NT2/D1 (cell line): Measurements from ENCODE around the gene KMT2E.

Source experiments
- SUZ12 ChIP-seq: IDR thresholded peaks from 2 replicates; pipeline ENCODE4 v1.6.1; 2011; ENCODE audit not compliant: insufficient read length, insufficient read depth; ENCODE audit errors: extremely low read depth
- ZNF274 ChIP-seq: IDR thresholded peaks from 2 replicates; pipeline ENCODE4 v1.6.1; 2011; ENCODE audit warnings: mild to moderate bottlenecking, low read depth, low read length

GRCh38 chr7:105086850-105087249 is 72.8 kb downstream of the KMT2E start:
- TF ChIP-seq SUZ12 (no peak), ZNF274 (no peak)
